GM23338 (cell line): ENCODE data around the gene MTA3. TPM values are rescaled to one million over a fixed set of nuclear protein-coding genes. Genes with fewer than 3 reads are reported as not detected.
A peak's percentile ranks its signal among the peaks of the same experiment; 100 is the strongest.

Source experiments
- ATAC-seq: fragments of 200-7000 bp; cut with Tn5 transposase; 3 replicates; pipeline ENCODE4 v1.9.1; 2020
- DNase-seq: peaks from one replicate; pipeline ENCODE4 v3.0.0-alpha.2; 2015; ENCODE audit warnings: low spot score
- H2AFZ ChIP-seq: fragments of 200-600 bp; sonication (generic); 2 replicates; pipeline ENCODE4 v1.8.0; 2016; ENCODE audit warnings: antibody characterized with exemption, mild to moderate bottlenecking, moderate library complexity
- H3F3A ChIP-seq: fragments of 200-600 bp; sonication (generic); replicated peaks from 2 replicates; pipeline ENCODE4 v1.8.0; 2017; ENCODE audit warnings: antibody characterized with exemption, mixed run types, low read depth
- H3K27ac ChIP-seq: fragments of 200-600 bp; sonication (generic); 2 replicates; pipeline ENCODE4 v1.6.1; 2016; ENCODE audit warnings: low read depth
- H3K27me3 ChIP-seq: fragments of 200-600 bp; sonication (generic); 2 replicates; pipeline ENCODE4 v1.8.0; 2016; ENCODE audit warnings: mild to moderate bottlenecking, mixed run types, moderate library complexity; ENCODE audit not compliant: insufficient read depth
- H3K36me3 ChIP-seq: fragments of 200-600 bp; sonication (generic); 2 replicates; pipeline ENCODE4 v1.8.0; 2016; ENCODE audit warnings: mild to moderate bottlenecking; ENCODE audit not compliant: insufficient read depth
- H3K4me1 ChIP-seq: fragments of 200-600 bp; sonication (generic); 2 replicates; pipeline ENCODE4 v1.8.0; 2016; ENCODE audit warnings: mild to moderate bottlenecking, moderate library complexity; ENCODE audit not compliant: insufficient read depth
- H3K4me2 ChIP-seq: fragments of 200-600 bp; sonication (generic); 2 replicates; pipeline ENCODE4 v1.7.1; 2017; ENCODE audit warnings: mixed run types
- H3K4me3 ChIP-seq: fragments of 200-600 bp; sonication (generic); 2 replicates; pipeline ENCODE4 v1.6.1; 2016; ENCODE audit warnings: mixed run types
- H3K79me2 ChIP-seq: fragments of 200-600 bp; sonication (generic); replicated peaks from 2 replicates; pipeline ENCODE4 v1.8.0; 2017; ENCODE audit warnings: mild to moderate bottlenecking; ENCODE audit not compliant: insufficient read depth
- H3K9me2 ChIP-seq: fragments of 200-600 bp; sonication (generic); 2 replicates; pipeline ENCODE4 v1.8.0; 2017; ENCODE audit not compliant: insufficient read depth
- H4K20me1 ChIP-seq: fragments of 200-600 bp; sonication (generic); replicated peaks from 2 replicates; pipeline ENCODE4 v1.8.0; 2017; ENCODE audit warnings: mild to moderate bottlenecking; ENCODE audit not compliant: insufficient read depth
- H3K27ac Mint-ChIP-seq: 2 replicates; pipeline ENCODE4 v1.8.0; 2020; ENCODE audit warnings: inconsistent platforms, mild to moderate bottlenecking, moderate library complexity, mixed read lengths
- H3K27me3 Mint-ChIP-seq: 3 replicates; pipeline ENCODE4 v1.8.0; 2022; ENCODE audit warnings: low read depth, mild to moderate bottlenecking, moderate library complexity, mixed read lengths, inconsistent platforms; ENCODE audit not compliant: insufficient read depth, poor library complexity
- H3K36me3 Mint-ChIP-seq: 3 replicates; pipeline ENCODE4 v1.8.0; 2021; ENCODE audit warnings: low read depth, mild to moderate bottlenecking, inconsistent platforms, moderate library complexity, mixed read lengths
- H3K4me1 Mint-ChIP-seq: 3 replicates; pipeline ENCODE4 v1.8.0; 2020; ENCODE audit warnings: mild to moderate bottlenecking, inconsistent platforms, mixed read lengths
- H3K4me3 Mint-ChIP-seq: 3 replicates; pipeline ENCODE4 v1.8.0; 2021; ENCODE audit warnings: moderate library complexity, mild to moderate bottlenecking, inconsistent platforms, mixed read lengths
- H3K9me3 Mint-ChIP-seq: 3 replicates; pipeline ENCODE4 v1.8.0; 2020; ENCODE audit warnings: moderate library complexity, mild to moderate bottlenecking, inconsistent platforms, mixed read lengths
- CREB1 ChIP-seq: fragments of 250-450 bp; sonication (Bioruptor Pico); IDR thresholded peaks from 2 replicates; pipeline ENCODE4 v1.5.0; 2020; ENCODE audit warnings: low read depth, mild to moderate bottlenecking, moderate library complexity
- EZH2 ChIP-seq: fragments of 200-600 bp; sonication (generic); IDR thresholded peaks from one replicate; pipeline ENCODE4 v1.8.0; 2017; ENCODE audit warnings: antibody characterized with exemption, mild to moderate bottlenecking, low read depth; ENCODE audit not compliant: unreplicated experiment
- EZH2phosphoT487 ChIP-seq: fragments of 200-600 bp; sonication (generic); IDR thresholded peaks from one replicate; pipeline ENCODE4 v1.8.1; 2018; ENCODE audit warnings: antibody characterized with exemption; ENCODE audit not compliant: unreplicated experiment
- JUNB ChIP-seq: IDR thresholded peaks from one replicate; pipeline ENCODE4 v1.6.1; 2016; ENCODE audit warnings: antibody characterized with exemption; ENCODE audit not compliant: unreplicated experiment
- NANOG ChIP-seq: IDR thresholded peaks from 2 replicates; pipeline ENCODE4 v1.6.1; 2016; ENCODE audit warnings: antibody characterized with exemption, borderline replicate concordance
- POLR2AphosphoS5 ChIP-seq: IDR thresholded peaks from 2 replicates; pipeline ENCODE4 v1.6.1; 2016; ENCODE audit warnings: antibody characterized with exemption, low read depth
- STAT1 ChIP-seq: IDR thresholded peaks from one replicate; pipeline ENCODE4 v1.6.1; 2016; ENCODE audit warnings: antibody characterized with exemption; ENCODE audit not compliant: unreplicated experiment
- ZNF114 ChIP-seq: fragments of 250-450 bp; sonication (Bioruptor Pico); IDR thresholded peaks from 2 replicates; pipeline ENCODE4 v1.5.0; 2020; ENCODE audit warnings: mild to moderate bottlenecking, moderate library complexity
- ZNF331 ChIP-seq: fragments of 250-450 bp; sonication (Bioruptor Pico); IDR thresholded peaks from 2 replicates; pipeline ENCODE4 v1.5.0; 2020; ENCODE audit warnings: low read depth, mild to moderate bottlenecking, moderate library complexity
- ZNF462 ChIP-seq: fragments of 250-450 bp; sonication (Bioruptor Pico); IDR thresholded peaks from 2 replicates; pipeline ENCODE4 v1.5.0; 2020; ENCODE audit warnings: mild to moderate bottlenecking, moderate library complexity
- polyA plus RNA-seq: library from polyadenylated mRNA; unstranded; fragments of >200 nt; fragmentation: Nextera tagmentation; extraction: Ambion mirVana; gene quantifications from 2 replicates; pipeline ENCODE4 v1.2.1, GENCODE V29; 2016
- total RNA-seq: library from RNA; depleted of rRNA; stranded (reverse); fragments of >200 nt; shearing (Covaris generic); gene quantifications from 2 replicates; pipeline ENCODE4 v1.2.3, GENCODE V29; 2014
- TF ChIP-seq, protein P1 (sequence below), 2 experiments: fragments of 200-600 bp in 1 of 2; sonication (generic) in 1 of 2; conservative IDR thresholded peaks; 2 replicates each; pipeline versions ENCODE4 v1.5.1 to v1.6.1; 2016 to 2017; ENCODE audit warnings: antibody characterized with exemption in 2 of 2, low read depth in 2 of 2, mild to moderate bottlenecking in 2 of 2, moderate library complexity in 1 of 2
- TF ChIP-seq, protein P2 (sequence below): IDR thresholded peaks from 2 replicates; pipeline ENCODE4 v1.6.1; 2016; ENCODE audit warnings: antibody characterized with exemption
- TF ChIP-seq, protein P3 (sequence below): IDR thresholded peaks from one replicate; pipeline ENCODE4 v1.6.1; 2018; ENCODE audit warnings: antibody characterized with exemption; ENCODE audit not compliant: unreplicated experiment

MTA3 gene
- total and polyA plus RNA-seq, 2 experiments from 2014 or later = 162 to 208 TPM

GRCh38 chr2:42578621-42579020 lies 10.2 kb downstream of the MTA3 start:
- Mint-ChIP-seq H3K27ac (peak overlapping the region; percentile 30), H3K36me3 (peaks cover 94% of the 10 kb centered on the region), H3K9me3 (no peaks in the 10 kb centered on the region), H3K4me1 (peaks cover 5% of the 10 kb centered on the region; the same call in 2 of the 3 replicates), H3K4me3 (no peak overlapping the region), H3K27me3 (peaks cover 6% of the 10 kb centered on the region)
- no peak overlapping the region for H2AFZ ChIP-seq
- H3K36me3 ChIP-seq = peaks cover 50% of the 10 kb centered on the region
- H3K4me3 ChIP-seq = no peak overlapping the region
- peaks cover 59% of the 10 kb centered on the region for H4K20me1 ChIP-seq
- peaks cover 4% of the 10 kb centered on the region; the same call in 1 of the 2 replicates for H3F3A ChIP-seq
- H3K79me2 ChIP-seq = peaks cover 100% of the 10 kb centered on the region
- no peak overlapping the region for H3K4me2 ChIP-seq
- ATAC-seq (no peak), DNase-seq (no peak)
- H3K27ac ChIP-seq = peak overlapping the region; percentile 42; the same call in 1 of the 2 replicates
- TF ChIP-seq EZH2 = no peak
- TF ChIP-seq, protein P1, sequence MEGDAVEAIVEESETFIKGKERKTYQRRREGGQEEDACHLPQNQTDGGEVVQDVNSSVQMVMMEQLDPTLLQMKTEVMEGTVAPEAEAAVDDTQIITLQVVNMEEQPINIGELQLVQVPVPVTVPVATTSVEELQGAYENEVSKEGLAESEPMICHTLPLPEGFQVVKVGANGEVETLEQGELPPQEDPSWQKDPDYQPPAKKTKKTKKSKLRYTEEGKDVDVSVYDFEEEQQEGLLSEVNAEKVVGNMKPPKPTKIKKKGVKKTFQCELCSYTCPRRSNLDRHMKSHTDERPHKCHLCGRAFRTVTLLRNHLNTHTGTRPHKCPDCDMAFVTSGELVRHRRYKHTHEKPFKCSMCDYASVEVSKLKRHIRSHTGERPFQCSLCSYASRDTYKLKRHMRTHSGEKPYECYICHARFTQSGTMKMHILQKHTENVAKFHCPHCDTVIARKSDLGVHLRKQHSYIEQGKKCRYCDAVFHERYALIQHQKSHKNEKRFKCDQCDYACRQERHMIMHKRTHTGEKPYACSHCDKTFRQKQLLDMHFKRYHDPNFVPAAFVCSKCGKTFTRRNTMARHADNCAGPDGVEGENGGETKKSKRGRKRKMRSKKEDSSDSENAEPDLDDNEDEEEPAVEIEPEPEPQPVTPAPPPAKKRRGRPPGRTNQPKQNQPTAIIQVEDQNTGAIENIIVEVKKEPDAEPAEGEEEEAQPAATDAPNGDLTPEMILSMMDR (conservative IDR thresholded peaks at IDR 0.05; ENCODE audit: low read depth in 2 of 2) = no peak
- no peak for TF ChIP-seq ZNF114 (CRISPR knock-in tag)
- TF ChIP-seq JUNB = no peak
- TF ChIP-seq, protein P2, sequence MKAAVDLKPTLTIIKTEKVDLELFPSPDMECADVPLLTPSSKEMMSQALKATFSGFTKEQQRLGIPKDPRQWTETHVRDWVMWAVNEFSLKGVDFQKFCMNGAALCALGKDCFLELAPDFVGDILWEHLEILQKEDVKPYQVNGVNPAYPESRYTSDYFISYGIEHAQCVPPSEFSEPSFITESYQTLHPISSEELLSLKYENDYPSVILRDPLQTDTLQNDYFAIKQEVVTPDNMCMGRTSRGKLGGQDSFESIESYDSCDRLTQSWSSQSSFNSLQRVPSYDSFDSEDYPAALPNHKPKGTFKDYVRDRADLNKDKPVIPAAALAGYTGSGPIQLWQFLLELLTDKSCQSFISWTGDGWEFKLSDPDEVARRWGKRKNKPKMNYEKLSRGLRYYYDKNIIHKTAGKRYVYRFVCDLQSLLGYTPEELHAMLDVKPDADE = no peak
- no peak for TF ChIP-seq NANOG
- TF ChIP-seq, protein P3, sequence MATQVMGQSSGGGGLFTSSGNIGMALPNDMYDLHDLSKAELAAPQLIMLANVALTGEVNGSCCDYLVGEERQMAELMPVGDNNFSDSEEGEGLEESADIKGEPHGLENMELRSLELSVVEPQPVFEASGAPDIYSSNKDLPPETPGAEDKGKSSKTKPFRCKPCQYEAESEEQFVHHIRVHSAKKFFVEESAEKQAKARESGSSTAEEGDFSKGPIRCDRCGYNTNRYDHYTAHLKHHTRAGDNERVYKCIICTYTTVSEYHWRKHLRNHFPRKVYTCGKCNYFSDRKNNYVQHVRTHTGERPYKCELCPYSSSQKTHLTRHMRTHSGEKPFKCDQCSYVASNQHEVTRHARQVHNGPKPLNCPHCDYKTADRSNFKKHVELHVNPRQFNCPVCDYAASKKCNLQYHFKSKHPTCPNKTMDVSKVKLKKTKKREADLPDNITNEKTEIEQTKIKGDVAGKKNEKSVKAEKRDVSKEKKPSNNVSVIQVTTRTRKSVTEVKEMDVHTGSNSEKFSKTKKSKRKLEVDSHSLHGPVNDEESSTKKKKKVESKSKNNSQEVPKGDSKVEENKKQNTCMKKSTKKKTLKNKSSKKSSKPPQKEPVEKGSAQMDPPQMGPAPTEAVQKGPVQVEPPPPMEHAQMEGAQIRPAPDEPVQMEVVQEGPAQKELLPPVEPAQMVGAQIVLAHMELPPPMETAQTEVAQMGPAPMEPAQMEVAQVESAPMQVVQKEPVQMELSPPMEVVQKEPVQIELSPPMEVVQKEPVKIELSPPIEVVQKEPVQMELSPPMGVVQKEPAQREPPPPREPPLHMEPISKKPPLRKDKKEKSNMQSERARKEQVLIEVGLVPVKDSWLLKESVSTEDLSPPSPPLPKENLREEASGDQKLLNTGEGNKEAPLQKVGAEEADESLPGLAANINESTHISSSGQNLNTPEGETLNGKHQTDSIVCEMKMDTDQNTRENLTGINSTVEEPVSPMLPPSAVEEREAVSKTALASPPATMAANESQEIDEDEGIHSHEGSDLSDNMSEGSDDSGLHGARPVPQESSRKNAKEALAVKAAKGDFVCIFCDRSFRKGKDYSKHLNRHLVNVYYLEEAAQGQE = no peak
- TF ChIP-seq STAT1 = no peak
- no peak for TF ChIP-seq POLR2AphosphoS5
- no peak for TF ChIP-seq EZH2phosphoT487
- TF ChIP-seq CREB1 = no peak
- no peak for TF ChIP-seq ZNF331 (CRISPR knock-in tag)
- no peak for TF ChIP-seq ZNF462 (CRISPR knock-in tag)
- no peaks in the 10 kb centered on the region for H3K4me1 ChIP-seq
- H3K27me3 ChIP-seq = no peaks in the 10 kb centered on the region
- H3K9me2 ChIP-seq = no peaks in the 10 kb centered on the region
